H1 (cell line): ENCODE results near the gene TMEM174. TPM values are rescaled to one million over a fixed set of nuclear protein-coding genes. Genes with fewer than 3 reads are reported as not detected.

ENCODE experiments used
- BRCA1 ChIP-seq: IDR thresholded peaks from 2 replicates; pipeline ENCODE4 v1.6.1; 2012; ENCODE audit warnings: low read depth, low read length, improper control_type of control experiment
- polyA plus RNA-seq, 7 experiments: library from polyadenylated mRNA; depleted of rRNA in 3 of 7; stranded (reverse) in 5 of 7; unstranded in 2 of 7; fragments of >200 nt in 5 of 7; fragments of 200-250 nt in 2 of 7; gene quantifications; 1 replicate in 5 of 7; 2 replicates in 1 of 7; 4 replicates in 1 of 7; pipeline versions ENCODE4 v1.2.1 to v1.2.3, GENCODE V29; 2011 to 2013; ENCODE audit warnings: missing spikeins in 2 of 7, mixed read lengths in 2 of 7
- total RNA-seq: library from RNA; stranded (reverse); fragmentation: NEBNext Ultra II Directional; extraction: Animal tissue kit (Norgen Biotek cat#: 25700); gene quantifications from 2 replicates; pipeline ENCODE4 v1.2.1, GENCODE V29; 2021

The TMEM174 gene
- total and polyA plus RNA-seq, 2 of the 8 experiments (the other 6 are each of a cell fraction or from before 2014, with no cell fraction given) = not detected

- TF ChIP-seq BRCA1 = no peak
Measured at GRCh38 chr5:73183000-73183399, 10.0 kb downstream of the TMEM174 start (continued).
